Stimulated activated CD4-positive, alpha-beta T cell treated with anti-CD3 and anti-CD28 coated beads, Interleukin-4, amount 100 ng/mL, for 24 hours (primary cell): Measurements from ENCODE around the gene BANF1.

Experiments used
- DNase-seq: peaks from one replicate; pipeline ENCODE4 v3.0.0-alpha.2; 2020

Gene BANF1

DNA sequence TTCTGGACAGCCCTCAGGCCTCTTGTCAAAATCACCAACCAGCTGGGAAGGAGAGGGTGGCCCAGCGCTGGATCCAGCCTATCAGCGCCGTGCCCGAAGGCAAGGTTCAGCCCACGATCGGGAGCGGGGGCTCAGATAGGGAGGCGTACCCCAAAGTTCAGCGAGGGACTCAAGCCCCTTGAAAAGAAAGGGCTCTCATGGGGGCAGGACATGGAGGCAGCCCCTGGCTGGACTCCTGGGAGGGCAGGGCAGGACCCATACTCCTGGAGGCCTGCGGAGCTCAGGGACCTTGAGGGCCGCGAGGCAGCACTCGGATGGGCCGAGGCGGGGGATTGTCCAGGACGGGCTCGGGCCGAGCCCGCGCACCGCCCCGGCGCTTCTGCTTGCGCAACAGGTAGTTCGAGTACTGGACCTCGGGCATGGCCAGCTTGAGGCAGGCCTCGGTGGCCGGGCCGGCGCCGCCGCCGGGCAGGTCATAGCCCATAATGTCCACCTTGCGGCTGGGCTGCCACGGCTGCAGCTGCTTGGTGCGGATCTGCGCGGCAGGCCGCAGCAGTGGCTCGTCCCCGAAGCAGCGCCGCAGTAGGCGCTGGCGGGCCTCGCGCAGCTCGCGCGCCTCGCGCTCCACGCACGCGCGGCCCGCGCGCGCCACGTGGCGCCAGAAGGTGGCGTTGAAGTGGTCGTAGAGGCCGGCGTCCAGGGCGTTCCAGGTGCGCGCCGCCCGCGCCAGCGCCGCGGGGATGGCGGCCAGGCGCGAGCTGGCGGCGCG lies 40.1 kb downstream of the BANF1 start:
- no peak for DNase-seq

DNA sequence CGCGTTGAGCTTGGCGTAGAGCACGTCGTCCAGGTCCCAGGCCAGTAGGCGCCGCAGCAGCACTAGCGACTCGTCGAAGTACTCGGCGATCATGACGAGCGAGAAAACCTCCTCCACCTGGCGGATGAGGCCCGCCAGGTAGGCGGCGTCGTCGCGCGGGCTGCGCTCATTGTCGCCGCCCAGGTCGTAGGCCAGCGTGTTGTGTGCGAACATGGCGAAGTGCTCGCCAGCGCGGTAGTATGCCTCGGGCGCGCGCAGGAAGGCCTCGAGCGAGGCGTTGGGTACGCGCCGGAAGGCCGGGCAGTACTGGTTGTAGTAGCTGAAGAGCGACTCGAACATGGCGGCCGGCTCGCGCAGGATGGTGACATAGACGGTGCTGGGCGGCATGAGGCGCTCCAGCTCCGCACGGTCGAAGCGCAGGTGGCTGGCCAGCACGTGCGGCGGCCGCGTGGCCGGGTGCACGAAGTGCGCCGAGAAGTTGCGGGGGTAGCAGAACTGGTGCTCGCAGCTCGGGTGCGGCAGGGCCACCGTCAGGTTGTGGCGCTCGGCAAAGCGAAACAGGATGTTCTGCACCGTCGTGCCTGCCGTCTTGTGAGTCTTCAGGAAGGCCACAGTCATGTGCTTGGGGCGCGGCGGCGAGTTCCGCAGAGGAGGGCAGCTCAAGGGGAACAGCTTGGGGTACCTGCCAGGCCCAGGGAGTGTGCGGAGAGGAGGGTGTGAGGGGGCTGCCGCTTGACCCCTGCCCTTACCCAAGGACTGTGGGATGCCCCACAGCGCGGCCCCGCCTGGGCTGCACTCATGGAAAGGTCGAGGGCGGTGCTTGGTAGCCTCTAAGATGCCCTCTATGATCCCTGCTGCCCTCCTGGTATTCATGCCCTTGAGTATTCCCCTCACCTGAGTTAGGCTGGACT lies 40.9 kb downstream of the BANF1 start:
- no peak for DNase-seq

DNA sequence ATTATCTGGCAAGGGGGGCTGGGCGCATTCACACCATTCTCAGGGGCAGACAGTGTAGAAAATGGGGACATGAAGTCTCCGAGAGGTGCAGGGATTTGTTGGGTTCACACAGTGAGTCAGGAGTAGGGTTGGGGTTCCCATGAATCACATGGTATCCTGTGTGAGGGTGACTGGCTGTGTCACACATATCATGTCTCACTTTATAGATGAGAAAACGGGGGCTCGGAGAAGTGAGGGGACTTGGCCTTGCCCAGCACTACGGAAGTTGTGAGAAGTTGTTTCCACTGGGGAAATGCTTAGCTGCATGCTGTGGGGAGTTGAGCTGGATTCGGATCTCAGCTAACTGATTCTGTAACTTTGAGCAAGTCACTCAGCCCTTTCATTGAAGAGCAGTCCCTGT lies 42.5 kb downstream of the BANF1 start:
- DNase-seq, result peak; percentile 32

DNA sequence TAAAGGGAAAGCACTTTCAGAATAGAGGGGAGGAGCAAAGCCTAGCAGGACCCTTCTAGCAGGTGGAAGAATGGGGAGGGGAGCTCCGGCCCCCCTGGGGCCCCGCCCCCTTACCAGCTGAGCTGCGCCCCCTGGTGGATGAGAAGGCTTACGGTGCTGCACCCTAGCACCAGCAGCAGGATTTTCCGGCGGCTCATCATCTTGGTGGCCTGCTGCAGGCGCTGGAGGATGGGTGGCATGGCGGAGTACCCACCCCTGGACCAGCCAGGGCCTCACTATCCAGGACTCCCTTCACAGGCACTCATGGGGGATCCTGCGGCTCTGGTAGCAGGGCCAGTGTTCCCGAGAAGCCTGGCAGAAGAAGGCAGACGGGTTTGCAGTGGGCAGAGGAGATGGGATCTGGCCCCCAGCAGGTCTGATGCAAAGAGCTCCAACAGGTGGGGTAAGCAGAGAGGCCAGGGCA lies 42.9 kb downstream of the BANF1 start:
- DNase-seq, result peak; percentile 88

GRCh38 chr11:66046901-66047300 lies 44.6 kb downstream of the BANF1 start:
- no peak for DNase-seq

DNA sequence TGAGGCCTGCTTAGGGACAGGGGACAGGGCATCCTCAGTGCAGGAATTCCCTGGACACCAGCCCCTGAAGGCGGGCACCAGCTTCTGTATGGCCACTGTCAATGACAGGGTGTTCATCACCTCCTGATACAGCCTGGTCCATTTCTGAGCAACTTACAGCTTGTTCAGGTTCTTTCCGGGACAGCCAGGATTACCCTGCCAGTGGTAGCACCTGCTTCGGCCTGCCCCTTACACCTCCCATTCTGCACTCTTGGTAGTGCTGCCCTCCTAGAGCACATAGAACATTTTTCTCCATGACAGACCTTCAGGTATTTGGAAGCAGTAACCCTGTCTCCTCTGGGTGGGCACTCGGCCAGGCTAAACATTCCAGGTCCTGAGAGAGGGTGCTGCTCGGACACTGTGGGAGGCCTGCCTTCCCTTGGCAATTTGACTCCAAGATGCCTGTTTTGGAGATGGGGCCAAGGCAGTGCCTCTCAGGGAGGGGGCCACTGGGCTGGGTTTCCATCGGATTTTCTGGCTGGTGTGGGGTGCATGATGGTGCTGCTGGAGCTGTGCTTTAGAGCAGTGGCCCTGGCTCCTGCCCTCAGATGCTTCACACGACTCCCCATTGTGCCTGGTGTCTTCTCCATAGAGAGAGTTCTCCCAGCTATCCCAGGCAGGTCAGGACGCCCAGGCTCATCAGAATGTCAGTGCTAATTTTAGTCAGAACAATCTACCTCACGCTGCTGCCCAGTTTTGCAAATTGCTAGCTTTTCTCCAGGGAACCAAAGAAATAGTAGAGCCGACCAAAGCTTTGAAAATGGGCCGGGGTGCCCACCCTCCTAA lies 45.5 kb downstream of the BANF1 start:
- DNase-seq, result no peak

DNA sequence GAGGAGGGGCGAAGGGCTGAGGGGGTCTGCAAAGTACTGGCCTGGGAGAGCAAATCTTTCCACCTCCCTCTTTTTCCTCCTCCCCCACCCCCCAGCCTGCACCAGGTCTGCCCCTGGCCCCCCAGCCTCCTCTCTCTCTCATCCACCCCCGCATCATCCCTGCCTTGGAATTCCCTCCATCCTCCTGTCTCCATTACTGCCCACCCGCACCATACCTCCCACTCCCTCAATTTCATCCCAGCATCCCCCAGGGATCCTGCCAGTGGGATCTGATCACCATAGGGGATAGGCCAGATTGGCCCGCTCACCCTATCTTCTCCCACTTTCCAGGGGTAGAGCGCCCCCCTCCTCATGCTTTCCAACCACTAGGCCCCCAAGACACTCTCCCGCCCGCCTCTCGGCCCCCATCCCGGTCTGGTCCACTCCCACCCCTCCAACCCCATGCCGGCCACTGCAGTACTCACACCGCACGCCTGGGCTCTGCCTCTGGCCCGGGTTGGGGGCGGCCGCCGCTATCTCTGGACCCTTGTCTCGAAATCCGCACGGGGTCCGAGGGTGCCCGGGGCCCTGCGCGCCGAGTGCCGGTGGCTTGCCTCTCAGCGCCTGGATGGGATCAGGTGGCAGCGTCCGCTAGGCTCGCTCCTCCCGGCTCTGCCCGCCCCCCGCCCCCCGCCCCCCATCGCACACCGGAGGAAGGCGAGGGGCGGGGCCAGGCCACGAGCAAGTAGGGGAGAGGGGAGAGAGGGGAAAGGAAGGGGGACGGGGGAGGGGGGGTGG lies 46.4 kb downstream of the BANF1 start, which contains the start of gene GAL3ST3:
Gene GAL3ST3, minus strand, starts transcription at position 615 of the 777 bp plus-strand sequence. CDS start 3,746 bp downstream, outside the sequence.
- no peak for DNase-seq

- no peak for DNase-seq
Measured at GRCh38 chr11:66050581-66051231, 48.4 kb downstream of the BANF1 start.

- no peak for DNase-seq
Measured at GRCh38 chr11:66051371-66051765, 49.1 kb downstream of the BANF1 start.

DNA sequence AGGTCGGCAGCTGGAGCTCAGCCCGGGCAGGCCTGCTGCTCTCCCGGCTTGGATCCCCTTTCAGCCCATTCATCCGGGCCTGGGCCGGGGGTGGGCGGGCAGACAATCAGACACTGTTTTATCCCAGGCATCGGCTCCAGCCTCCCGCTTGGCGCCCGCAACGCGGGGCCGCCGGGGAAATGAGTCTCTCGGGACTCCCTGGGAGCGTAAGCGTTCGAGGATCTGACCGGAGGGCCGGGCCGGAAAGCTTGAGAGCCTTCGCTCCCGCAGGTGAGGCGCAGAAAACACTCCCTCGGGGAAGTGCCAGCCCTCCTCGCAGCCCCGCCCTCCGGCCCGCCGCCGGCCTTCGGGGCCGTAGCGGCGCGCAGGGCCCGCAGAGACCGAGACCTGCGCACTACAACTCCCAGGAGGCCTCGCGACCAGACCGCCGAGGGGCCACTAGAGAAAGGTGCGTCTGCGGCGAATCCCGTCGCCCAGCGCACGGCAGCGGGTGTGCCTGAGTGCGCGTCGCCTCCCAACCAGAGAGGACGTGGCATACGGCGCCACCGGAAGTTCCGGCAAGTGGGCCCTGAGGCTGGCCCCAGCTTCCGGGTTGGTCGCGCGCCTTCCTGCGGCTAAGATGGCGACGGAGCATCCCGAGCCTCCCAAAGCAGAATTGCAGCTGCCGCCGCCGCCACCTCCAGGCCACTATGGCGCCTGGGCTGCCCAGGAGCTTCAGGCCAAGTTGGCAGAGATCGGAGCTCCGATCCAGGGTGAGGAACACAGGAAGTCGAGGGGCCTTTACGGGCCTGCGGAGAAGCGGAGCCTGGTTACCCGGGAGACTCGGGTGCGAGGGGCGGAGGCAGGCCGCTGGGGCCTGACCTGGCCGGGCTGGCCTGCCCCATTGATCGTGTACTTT lies 49.7 kb downstream of the BANF1 start, which contains the start of gene SF3B2:
Gene SF3B2, plus strand, starts transcription at position 599 of the 898 bp plus-strand sequence. Its CDS starts 21 bp downstream, at position 620.
- peak; percentile 97 for DNase-seq

- no peak for DNase-seq
Measured at GRCh38 chr11:66052664-66052982, 50.3 kb downstream of the BANF1 start.
